Liver (tissue), 9 donors: ENCODE measurements around the gene SLC17A7. TPM values are rescaled to one million over a fixed set of nuclear protein-coding genes. Genes with fewer than 3 reads are reported as not detected.

ENCODE experiments used
- DNase-seq: peaks from one replicate; pipeline ENCODE4 v3.0.0-alpha.2; 2017; ENCODE audit warnings: low spot score
- H3K27ac ChIP-seq, 2 donors: one replicate each; pipeline ENCODE4 v1.7.0; 2013; ENCODE audit warnings: inconsistent platforms in 2 of 2, low read length in 2 of 2, control low read depth in 1 of 2, low read depth in 1 of 2, mild to moderate bottlenecking in 1 of 2
- H3K27me3 ChIP-seq, 4 donors: one replicate each; pipeline versions ENCODE4 v1.6.1 to v1.7.0; 2013; ENCODE audit warnings: low read length in 3 of 4, inconsistent platforms in 1 of 4, mild to moderate bottlenecking in 1 of 4, moderate library complexity in 1 of 4; ENCODE audit not compliant: control insufficient read depth in 4 of 4, insufficient read depth in 4 of 4
- H3K36me3 ChIP-seq, 4 donors: one replicate each; pipeline versions ENCODE4 v1.6.1 to v1.7.0; 2013; ENCODE audit warnings: low read length in 3 of 4, mild to moderate bottlenecking in 3 of 4, low read depth in 1 of 4, moderate library complexity in 1 of 4; ENCODE audit not compliant: control insufficient read depth in 4 of 4, insufficient read depth in 3 of 4
- H3K4me1 ChIP-seq, 4 donors: one replicate each; pipeline versions ENCODE4 v1.6.1 to v1.7.0; 2013; ENCODE audit warnings: low read length in 3 of 4, mild to moderate bottlenecking in 3 of 4, moderate library complexity in 1 of 4; ENCODE audit not compliant: control insufficient read depth in 4 of 4, insufficient read depth in 4 of 4
- H3K4me3 ChIP-seq, 3 donors: one replicate each; pipeline versions ENCODE4 v1.6.1 to v1.7.0; 2013; ENCODE audit warnings: low read length in 3 of 3, control low read depth in 1 of 3, low read depth in 1 of 3, mild to moderate bottlenecking in 1 of 3
- H3K9ac ChIP-seq, 2 donors: one replicate each; pipeline ENCODE4 v1.7.0; 2013; ENCODE audit warnings: low read length in 2 of 2, mild to moderate bottlenecking in 2 of 2, moderate library complexity in 2 of 2, control low read depth in 1 of 2, low read depth in 1 of 2
- H3K9me3 ChIP-seq, 4 donors: one replicate each; pipeline versions ENCODE4 v1.6.1 to v1.7.0; 2013; ENCODE audit warnings: low read length in 3 of 4; ENCODE audit not compliant: control insufficient read depth in 4 of 4
- ATF3 ChIP-seq: IDR thresholded peaks from 2 replicates; pipeline ENCODE4 v1.6.1; 2016; ENCODE audit warnings: antibody characterized with exemption
- CTCF ChIP-seq: fragments of 150-350 bp; IDR thresholded peaks from 2 replicates; pipeline ENCODE4 v1.5.1; 2017; ENCODE audit warnings: improper control_type of control experiment, low read depth, low read length; ENCODE audit not compliant: missing input control
- EGR1 ChIP-seq, 2 donors: IDR thresholded peaks; 2 replicates each; pipeline ENCODE4 v1.6.1; 2016 to 2018; ENCODE audit warnings: antibody characterized with exemption in 2 of 2, low read depth in 2 of 2
- FOXA1 ChIP-seq: IDR thresholded peaks from 2 replicates; pipeline ENCODE4 v1.6.1; 2016; ENCODE audit warnings: antibody characterized with exemption
- FOXA2 ChIP-seq: IDR thresholded peaks from 2 replicates; pipeline ENCODE4 v1.6.1; 2016; ENCODE audit warnings: antibody characterized with exemption
- GABPA ChIP-seq, 2 donors: IDR thresholded peaks in 1 of 2; conservative IDR thresholded peaks in 1 of 2; 2 replicates each; pipeline ENCODE4 v1.6.1; 2016; ENCODE audit warnings: antibody characterized with exemption in 2 of 2, mild to moderate bottlenecking in 1 of 2, moderate library complexity in 1 of 2
- HNF4A ChIP-seq, 2 donors: conservative IDR thresholded peaks; 2 replicates each; pipeline ENCODE4 v1.6.1; 2016; ENCODE audit warnings: antibody characterized with exemption in 2 of 2, mild to moderate bottlenecking in 2 of 2
- HNF4G ChIP-seq: IDR thresholded peaks from 2 replicates; pipeline ENCODE4 v1.6.1; 2016; ENCODE audit warnings: antibody characterized with exemption
- JUND ChIP-seq, 2 donors: IDR thresholded peaks; 2 replicates each; pipeline ENCODE4 v1.6.1; 2016; ENCODE audit warnings: antibody characterized with exemption in 2 of 2
- MAX ChIP-seq: IDR thresholded peaks from 2 replicates; pipeline ENCODE4 v1.6.1; 2016; ENCODE audit warnings: antibody characterized with exemption
- NR2F2 ChIP-seq: IDR thresholded peaks from 2 replicates; pipeline ENCODE4 v1.6.1; 2016; ENCODE audit warnings: antibody characterized with exemption
- RAD21 ChIP-seq, 2 donors: IDR thresholded peaks; 2 replicates each; pipeline ENCODE4 v1.6.1; 2016; ENCODE audit warnings: antibody characterized with exemption in 2 of 2, mild to moderate bottlenecking in 2 of 2
- REST ChIP-seq: IDR thresholded peaks from 2 replicates; pipeline ENCODE4 v1.6.1; 2016; ENCODE audit warnings: antibody characterized with exemption, mild to moderate bottlenecking
- RXRA ChIP-seq, 2 donors: IDR thresholded peaks; 2 replicates each; pipeline ENCODE4 v1.6.1; 2017 to 2018; ENCODE audit warnings: antibody characterized with exemption in 2 of 2, mild to moderate bottlenecking in 1 of 2
- SP1 ChIP-seq: IDR thresholded peaks from 2 replicates; pipeline ENCODE4 v1.6.1; 2018; ENCODE audit warnings: antibody characterized with exemption, mild to moderate bottlenecking
- TAF1 ChIP-seq: conservative IDR thresholded peaks from 2 replicates; pipeline ENCODE4 v1.6.1; 2016; ENCODE audit warnings: antibody characterized with exemption, mild to moderate bottlenecking
- YY1 ChIP-seq: IDR thresholded peaks from 2 replicates; pipeline ENCODE4 v1.6.1; 2016; ENCODE audit warnings: antibody characterized with exemption, mild to moderate bottlenecking
- ZBTB33 ChIP-seq: IDR thresholded peaks from 2 replicates; pipeline ENCODE4 v1.6.1; 2016; ENCODE audit warnings: antibody characterized with exemption
- WGBS: extraction: QIAGEN DNeasy Blood & Tissue Kit; methylation state at CpG from one replicate; pipeline ENCODE4 v1.1.7; 2013; 5-methylcytosine and 5-hydroxymethylcytosine counted together
- polyA plus RNA-seq, 2 donors: library from polyadenylated mRNA; stranded (reverse) in 1 of 2; unstranded in 1 of 2; fragments of 200-250 nt in 1 of 2; fragments of >200 nt in 1 of 2; fragmentation: Nextera tagmentation in 1 of 2; extraction: Ambion mirVana in 1 of 2; gene quantifications; one replicate each; pipeline versions ENCODE4 v1.2.1 to v1.2.3, GENCODE V29; 2013 to 2015
- total RNA-seq, 2 donors: library from RNA; depleted of rRNA; stranded (reverse); fragments of >200 nt; gene quantifications; one replicate each; pipeline ENCODE4 v1.2.3, GENCODE V29; 2014
- donor health status: healthy.
- donor health status: healthy.
- donor health status: healthy.
- donor health status: healthy.
- donor health status: healthy.

The SLC17A7 gene
- total and polyA plus RNA-seq, 4 donors, result 0.06 to 0.08 TPM; not detected in 2

- Histone ChIP-seq H3K36me3 (peaks cover 0 to 5% (median 2%) of the 10 kb centered on the region in 4 donors), H3K9me3 (no peaks in the 10 kb centered on the region), H3K4me3 (peak within 1 kb of the TSS; percentile 53 to 78 (median 75)), H3K27ac (peak within 1 kb of the TSS; percentile 90 to 95), H3K4me1 (peaks cover 0 to 22% (median 10%) of the 10 kb centered on the region in 4 donors), H3K27me3 (no peaks in the 10 kb centered on the region), H3K9ac (peak within 1 kb of the TSS; percentile 67 to 80)
- WGBS, result under 1% methylated on average over 66 of the region's 66 CpGs
- DNase-seq, result peak; percentile 99
- peak in 1 of 2 donors; percentile 26 for TF ChIP-seq HNF4A (conservative IDR thresholded peaks at IDR 0.05)
- TF ChIP-seq FOXA2, result no peak
- TF ChIP-seq GABPA (IDR thresholded peaks at IDR 0.05 in 1 of 2, conservative IDR thresholded peaks at IDR 0.05 in 1 of 2), result peak; percentile 35 to 81
- no peak for TF ChIP-seq FOXA1
- TF ChIP-seq YY1, result peak; percentile 74
- TF ChIP-seq HNF4G, result no peak
- no peak for TF ChIP-seq JUND (IDR thresholded peaks at IDR 0.05)
- peak; percentile 31 for TF ChIP-seq NR2F2
- no peak for TF ChIP-seq RAD21 (IDR thresholded peaks at IDR 0.05)
- peak in 1 of 2 donors; percentile 33 for TF ChIP-seq EGR1 (IDR thresholded peaks at IDR 0.05; ENCODE audit: low read depth in 2 of 2)
- TF ChIP-seq ZBTB33, result peak; percentile 90
- TF ChIP-seq CTCF, result no peak
- peak; percentile 18 for TF ChIP-seq MAX
- peak; percentile 84 for TF ChIP-seq REST
- peak; percentile 88 for TF ChIP-seq TAF1
- TF ChIP-seq SP1, result peak; percentile 68
- TF ChIP-seq RXRA (IDR thresholded peaks at IDR 0.05), result no peak
- TF ChIP-seq ATF3, result no peak
Observed at GRCh38 chr19:49453013-49453756, 11.9 kb upstream of the SLC17A7 start, which contains the start of gene ALDH16A1. Gene ALDH16A1 (plus strand): TSS chr19:49453225. CDS start chr19:49453332, 107 bp downstream.
